Measurements from ENCODE around the gene COBL. TPM values are rescaled to one million over a fixed set of nuclear protein-coding genes. Genes with fewer than 3 reads are reported as not detected.

Gene COBL
- total and polyA plus RNA-seq, 2 of the 4 experiments (the other 2 are of a cell fraction), result under 0.01 TPM; not detected in 1

DNA sequence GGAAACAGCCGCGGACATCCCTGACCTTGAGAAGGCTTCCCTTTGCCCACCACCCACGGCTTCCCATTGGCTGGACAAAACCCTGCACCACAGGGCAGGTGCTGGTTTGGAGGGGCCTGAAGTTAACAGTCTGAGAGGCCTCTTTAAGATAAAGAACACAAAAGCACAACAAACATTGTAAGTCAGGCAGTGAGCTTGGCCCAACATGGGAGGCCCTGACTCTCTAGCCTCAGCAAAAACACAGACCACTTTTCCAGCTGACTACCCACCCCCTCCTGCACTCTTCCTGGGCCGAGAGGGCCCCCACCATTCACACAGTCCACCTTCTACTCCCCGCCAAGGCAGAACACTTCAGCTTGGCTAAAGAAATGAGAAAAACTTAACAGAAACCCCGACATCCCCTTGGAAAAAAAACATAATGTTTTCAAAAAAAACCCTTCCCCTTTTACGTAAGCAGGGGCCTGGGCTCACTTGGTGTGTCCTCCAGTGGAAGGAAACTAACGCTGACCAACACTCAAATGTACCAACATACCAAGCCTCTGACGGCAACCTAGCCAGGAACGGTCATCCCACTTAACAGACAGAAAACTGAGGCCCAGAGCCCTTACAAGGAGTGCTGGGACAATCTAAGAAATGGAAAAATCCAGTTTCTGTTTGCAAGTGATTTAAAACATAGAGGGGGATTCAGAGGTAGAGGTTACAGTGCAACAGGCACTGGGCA, 80.9 kb downstream of the COBL start:
- no peak for ATAC-seq (ENCODE audit: low read depth)
- 20% methylated on average over 2 of the region's 10 CpGs; no CpG with 5 or more reads in 1 of the 2 experiments for WGBS, 2 experiments (ENCODE audit: extremely low coverage in 2 of 2, insufficient read length in 1 of 2)

More for the DNA sequence above, 80.9 kb downstream of the COBL start:
- Histone ChIP-seq H3K79me1 (ENCODE audit: low read depth in 1 of 2, low read length in 2 of 2) (no peaks in the 10 kb centered on the region), H2BK120ac (ENCODE audit: low read depth, low read length) (no peak overlapping the region), H2AK5ac (ENCODE audit: low read depth, low read length) (no peak overlapping the region), H2AK9ac (replicated peaks; ENCODE audit: low read depth, low read length, poor library complexity) (no peak overlapping the region), H3K4me2 (ENCODE audit: low read depth, low read length) (no peak overlapping the region), H4K91ac (ENCODE audit: insufficient read depth, low read depth, low read length) (no peak overlapping the region), H3K4ac (ENCODE audit: low read depth, low read length) (no peak overlapping the region), H4K8ac (ENCODE audit: low read depth in 2 of 2, low read length in 2 of 2) (no peak overlapping the region), H2BK15ac (ENCODE audit: low read depth, low read length) (no peak overlapping the region), H3K4me3 (ENCODE audit: insufficient read depth, low read depth, low read length) (no peak overlapping the region), H3K9ac (ENCODE audit: low read depth, low read length) (no peak overlapping the region), H3K14ac (replicated peaks; ENCODE audit: low read depth, low read length) (no peak overlapping the region), H3K36me3 (ENCODE audit: control insufficient read depth, insufficient read depth, low read length) (no peaks in the 10 kb centered on the region), H3K18ac (ENCODE audit: low read depth, low read length) (no peak overlapping the region), H4K20me1 (ENCODE audit: insufficient read depth, low read length) (no peaks in the 10 kb centered on the region), H2AFZ (replicated peaks; ENCODE audit: low read length, poor library complexity) (no peak overlapping the region), H3K27me3 (ENCODE audit: control insufficient read depth, insufficient read depth, low read length) (no peaks in the 10 kb centered on the region), H3K56ac (ENCODE audit: extremely low read depth, insufficient read depth, low read length) (no peak overlapping the region), H3K27ac (ENCODE audit: insufficient read depth, low read length) (no peak overlapping the region), H3K4me1 (ENCODE audit: control insufficient read depth, insufficient read depth, low read length) (no peaks in the 10 kb centered on the region), H3K23ac (ENCODE audit: low read depth, low read length) (no peak overlapping the region), H2BK20ac (ENCODE audit: low read depth, low read length) (no peak overlapping the region), H3K9me1 (ENCODE audit: insufficient read depth, low read length) (no peaks in the 10 kb centered on the region), H4K5ac (ENCODE audit: low read depth, low read length) (no peak overlapping the region), H2BK5ac (ENCODE audit: low read depth, low read length, poor library complexity, severe bottlenecking) (no peak overlapping the region), H3K9me3 (ENCODE audit: control insufficient read depth, insufficient read depth, low read length) (no peaks in the 10 kb centered on the region)
- TF ChIP-seq RCOR1 (IDR thresholded peaks at IDR 0.05; ENCODE audit: insufficient replicate concordance, low read length), result no peak
- no peak for TF ChIP-seq CTCF (conservative IDR thresholded peaks at IDR 0.05; ENCODE audit: low read depth, low read length)
- TF ChIP-seq BHLHE40 (IDR thresholded peaks at IDR 0.05; ENCODE audit: low read depth, low read length), result no peak
- no peak for TF ChIP-seq POLR2A (IDR thresholded peaks at IDR 0.05; ENCODE audit: low read depth, low read length)
- TF ChIP-seq SMC3 (IDR thresholded peaks at IDR 0.05; ENCODE audit: low read depth, low read length), result no peak
- TF ChIP-seq FOS (IDR thresholded peaks at IDR 0.05; ENCODE audit: low read depth, low read length), result no peak
- no peak for TF ChIP-seq CHD1 (IDR thresholded peaks at IDR 0.05; ENCODE audit: low read depth, low read length)
- TF ChIP-seq MAZ (IDR thresholded peaks at IDR 0.05; ENCODE audit: borderline replicate concordance, low read depth, low read length), result no peak
- TF ChIP-seq MXI1 (IDR thresholded peaks at IDR 0.05; ENCODE audit: borderline replicate concordance, low read depth, low read length), result no peak
- TF ChIP-seq RAD21 (IDR thresholded peaks at IDR 0.05; ENCODE audit: low read length), result no peak
- TF ChIP-seq, protein P1, sequence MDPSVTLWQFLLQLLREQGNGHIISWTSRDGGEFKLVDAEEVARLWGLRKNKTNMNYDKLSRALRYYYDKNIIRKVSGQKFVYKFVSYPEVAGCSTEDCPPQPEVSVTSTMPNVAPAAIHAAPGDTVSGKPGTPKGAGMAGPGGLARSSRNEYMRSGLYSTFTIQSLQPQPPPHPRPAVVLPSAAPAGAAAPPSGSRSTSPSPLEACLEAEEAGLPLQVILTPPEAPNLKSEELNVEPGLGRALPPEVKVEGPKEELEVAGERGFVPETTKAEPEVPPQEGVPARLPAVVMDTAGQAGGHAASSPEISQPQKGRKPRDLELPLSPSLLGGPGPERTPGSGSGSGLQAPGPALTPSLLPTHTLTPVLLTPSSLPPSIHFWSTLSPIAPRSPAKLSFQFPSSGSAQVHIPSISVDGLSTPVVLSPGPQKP (IDR thresholded peaks at IDR 0.05; ENCODE audit: borderline replicate concordance, low read depth, low read length), result no peak
- TF ChIP-seq USF2 (IDR thresholded peaks at IDR 0.05; ENCODE audit: low read depth, low read length), result no peak
- TF ChIP-seq RFX5 (IDR thresholded peaks at IDR 0.05; ENCODE audit: low read depth, low read length), result no peak
- TF ChIP-seq NFE2L2 (IDR thresholded peaks at IDR 0.05; ENCODE audit: low read depth, low read length), result no peak
- no peak for TF ChIP-seq CEBPB (IDR thresholded peaks at IDR 0.05; ENCODE audit: low read depth, low read length)
- TF ChIP-seq MAFK (IDR thresholded peaks at IDR 0.05; ENCODE audit: low read depth, low read length), result no peak
- ChIA-PET CTCF (no interaction called here), POLR2A (ENCODE audit: unreplicated experiment) (no interaction called here)
- DNase-seq, result no peak
- dilution Hi-C loops (cut with HindIII; ENCODE audit: low sequenced_read_pairs, unreplicated experiment), result no loop called here
- intact Hi-C loops (cut with micrococcal nuclease), result no loop called here
- in situ Hi-C loops (cut with MboI; ENCODE audit: low sequenced_read_pairs), result no loop called here
- no TSS peak for BruUV-seq (replicated peaks)

Data from IMR-90 (cell line).